ENCODE data around the gene DCST1.

- TF ChIP-seq POLR2A (IDR thresholded peaks at IDR 0.05) (no peak), CTCF (IDR thresholded peaks at IDR 0.05) (no peak)
Measured at GRCh38 chr1:154993572-154994268, 39.9 kb upstream of the DCST1 start, which contains the start of gene LENEP.
